Medulla oblongata (tissue), 1 donor: Measurements from ENCODE around the gene CELSR1.
"Not testable (repeated sequence)": the region's sequence is repeated elsewhere in the genome, so short reads cannot be mapped to it uniquely, and the experiment has no call there.

Experiments
- DNase-seq: peaks from one replicate; pipeline ENCODE4 v3.0.0-alpha.2; 2015; ENCODE audit errors: extremely low spot score

The CELSR1 gene

GRCh38 chr22:46533070-46533833, 4.2 kb downstream of the CELSR1 start:
- DNase-seq: no peak

DNA sequence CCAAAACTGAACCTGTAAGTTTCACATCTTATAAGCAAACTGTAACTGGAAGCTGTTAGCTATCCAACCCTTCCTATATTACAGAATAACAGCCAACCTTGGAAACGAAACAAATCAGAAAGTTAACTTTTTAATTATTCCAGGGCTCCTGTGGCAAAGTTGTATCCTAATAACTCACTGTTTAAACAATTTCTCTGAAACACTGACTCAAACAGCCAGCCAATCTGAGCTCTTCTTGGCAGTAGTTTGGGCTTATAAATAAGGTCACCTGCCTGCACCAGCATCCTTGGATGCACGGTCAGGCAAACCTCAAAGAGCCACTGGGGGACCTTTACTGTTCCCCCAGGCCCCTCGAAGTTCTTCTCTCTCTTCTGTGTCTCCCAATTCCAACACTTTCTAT, 5.0 kb downstream of the CELSR1 start:
- DNase-seq: no peak

GRCh38 chr22:46531581-46532175, 5.7 kb downstream of the CELSR1 start:
- DNase-seq: no peak

DNA sequence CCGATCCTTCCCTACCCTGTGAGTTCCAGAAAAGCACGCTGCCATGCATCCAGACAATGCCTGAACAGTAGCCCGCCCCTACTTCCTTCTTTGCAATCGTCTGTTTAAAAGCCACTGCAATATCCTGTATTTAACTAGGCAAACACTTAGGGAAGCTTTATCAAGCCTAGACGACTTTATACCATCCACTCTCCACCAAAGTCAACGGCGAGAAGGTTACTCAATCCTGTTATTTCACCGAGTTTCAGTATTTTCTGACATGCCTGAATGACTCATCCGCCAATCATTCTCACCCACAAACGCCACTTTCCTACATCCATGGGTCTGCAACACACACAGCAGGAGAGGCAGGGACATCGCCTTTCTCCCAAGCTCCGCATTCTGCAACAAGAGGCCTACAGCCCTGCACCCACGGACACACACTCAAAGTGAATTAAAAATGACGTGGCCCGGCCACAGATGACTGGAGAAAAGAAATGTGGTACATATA, 9.3 kb downstream of the CELSR1 start:
- no peak for DNase-seq

- DNase-seq: no peak
These were observed 11.1 kb downstream of the CELSR1 start for GRCh38 chr22:46526244-46526839.

- no peak for DNase-seq
These were observed 11.8 kb downstream of the CELSR1 start for GRCh38 chr22:46525389-46526243.

DNA sequence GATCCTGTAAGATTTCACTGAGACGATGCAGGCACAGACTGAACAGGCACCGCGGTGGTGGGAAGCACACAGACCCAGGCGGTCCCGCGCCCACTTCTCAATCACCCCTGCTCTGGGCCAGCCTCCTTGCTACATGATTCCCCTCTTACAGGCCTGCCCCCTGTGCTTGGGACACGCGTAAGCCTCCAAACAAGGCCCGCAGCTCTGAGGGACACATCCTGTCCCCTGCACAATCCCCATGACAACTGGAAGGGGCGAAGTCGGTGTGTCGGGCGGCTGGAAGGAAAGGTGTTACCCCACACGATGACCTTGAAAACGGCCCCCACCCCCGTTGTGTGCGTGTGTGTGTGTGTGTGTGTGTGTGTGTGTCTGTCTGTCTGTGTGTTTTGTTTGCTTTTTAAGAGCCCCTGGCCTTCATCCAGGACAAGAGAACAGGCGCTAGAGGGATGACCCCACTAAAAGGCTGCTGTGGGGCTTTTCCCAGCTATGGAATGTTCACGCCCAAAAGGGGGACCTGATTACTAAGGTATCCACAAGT, 13.1 kb downstream of the CELSR1 start:
- DNase-seq: no peak

DNA sequence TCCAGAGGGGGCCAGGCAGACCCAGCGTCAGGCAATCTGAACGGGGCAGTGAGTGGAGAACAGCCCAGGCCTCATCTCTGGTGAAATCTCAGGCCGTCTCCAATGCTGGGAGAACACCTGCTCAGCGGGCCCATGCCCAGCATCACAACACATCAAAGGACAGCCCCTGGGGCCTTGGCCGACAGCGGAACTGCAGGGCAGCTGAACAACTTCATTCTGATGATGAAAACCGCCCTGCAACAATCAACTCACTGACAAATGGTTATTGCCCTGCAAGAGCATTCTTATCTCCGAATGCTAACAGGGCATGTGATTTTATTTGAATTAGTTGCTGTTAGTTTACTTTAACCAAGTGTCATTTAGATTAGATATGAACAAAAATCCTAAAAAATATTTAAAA, 14.6 kb downstream of the CELSR1 start:
- DNase-seq: no peak

- DNase-seq: no peak
These were observed 15.4 kb downstream of the CELSR1 start for GRCh38 chr22:46521994-46522393.

DNA sequence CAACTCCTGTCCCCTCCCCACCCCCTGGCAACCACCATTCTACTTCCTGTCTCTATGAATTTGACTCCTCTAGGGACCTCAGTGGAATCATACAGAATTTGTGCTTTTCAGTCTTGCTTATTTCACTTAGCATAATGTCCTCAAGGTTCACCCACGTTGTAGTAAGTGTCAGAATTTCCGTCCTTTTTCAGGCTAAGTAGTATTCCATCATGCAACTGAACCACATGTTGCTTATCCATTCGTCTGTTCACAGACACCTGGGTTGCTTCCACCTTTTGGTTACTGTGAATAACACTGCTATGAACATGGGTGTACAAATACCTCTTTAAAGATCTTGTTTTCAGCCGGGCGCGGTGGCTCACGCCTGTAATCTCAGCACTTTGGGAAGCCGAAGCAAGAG, 16.5 kb downstream of the CELSR1 start:
- DNase-seq: no peak

GRCh38 chr22:46519377-46519776, 18.0 kb downstream of the CELSR1 start:
- no peak for DNase-seq

GRCh38 chr22:46518542-46519325, 18.7 kb downstream of the CELSR1 start:
- no peak for DNase-seq

GRCh38 chr22:46518038-46518437, 19.4 kb downstream of the CELSR1 start:
- DNase-seq: no peak

DNA sequence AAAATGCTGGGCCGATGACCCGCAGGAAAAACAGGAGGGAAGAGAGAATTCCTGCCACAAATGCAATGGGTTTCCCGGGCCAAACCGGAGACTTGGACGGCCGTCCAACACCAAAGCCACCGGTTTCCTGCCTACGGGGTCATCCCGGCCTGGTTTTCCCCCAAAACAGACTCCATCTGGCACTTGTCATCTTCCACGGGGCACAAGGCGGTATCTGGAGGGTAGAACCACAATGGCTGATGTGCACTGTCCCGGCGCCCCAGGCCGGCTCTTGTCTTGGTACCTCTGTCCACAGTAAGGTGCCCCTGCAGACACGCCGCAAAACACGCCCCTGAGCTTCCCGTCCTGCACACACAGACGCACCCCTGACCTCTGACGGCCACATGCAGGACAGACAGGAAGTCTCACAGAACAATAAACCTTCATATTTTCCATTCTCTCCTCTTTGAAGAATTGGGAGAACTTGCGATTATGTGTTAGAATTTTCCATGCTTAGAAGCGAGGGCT, 20.1 kb downstream of the CELSR1 start:
- no peak for DNase-seq

DNA sequence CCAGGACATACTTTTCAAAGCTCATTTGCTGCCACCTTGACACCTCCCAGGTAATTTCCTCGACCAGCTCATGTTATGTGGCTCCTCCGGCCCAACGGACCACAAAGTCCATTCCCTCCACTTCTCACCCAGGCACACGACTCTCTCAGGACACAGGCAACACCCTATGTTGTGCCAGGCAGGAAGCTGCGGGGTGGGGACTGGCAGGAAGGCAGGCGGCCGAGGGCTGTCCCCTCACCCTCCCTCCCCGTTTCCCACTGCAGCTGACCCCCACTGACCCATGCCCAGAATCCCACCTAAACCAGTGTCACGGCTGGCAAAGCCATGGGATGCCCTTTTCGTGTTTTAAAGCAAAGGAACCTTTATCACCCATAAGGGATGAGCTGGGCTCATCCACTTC, 20.8 kb downstream of the CELSR1 start:
- DNase-seq: no peak

GRCh38 chr22:46516112-46516487, 21.3 kb downstream of the CELSR1 start:
- DNase-seq: not testable (repeated sequence)

DNA sequence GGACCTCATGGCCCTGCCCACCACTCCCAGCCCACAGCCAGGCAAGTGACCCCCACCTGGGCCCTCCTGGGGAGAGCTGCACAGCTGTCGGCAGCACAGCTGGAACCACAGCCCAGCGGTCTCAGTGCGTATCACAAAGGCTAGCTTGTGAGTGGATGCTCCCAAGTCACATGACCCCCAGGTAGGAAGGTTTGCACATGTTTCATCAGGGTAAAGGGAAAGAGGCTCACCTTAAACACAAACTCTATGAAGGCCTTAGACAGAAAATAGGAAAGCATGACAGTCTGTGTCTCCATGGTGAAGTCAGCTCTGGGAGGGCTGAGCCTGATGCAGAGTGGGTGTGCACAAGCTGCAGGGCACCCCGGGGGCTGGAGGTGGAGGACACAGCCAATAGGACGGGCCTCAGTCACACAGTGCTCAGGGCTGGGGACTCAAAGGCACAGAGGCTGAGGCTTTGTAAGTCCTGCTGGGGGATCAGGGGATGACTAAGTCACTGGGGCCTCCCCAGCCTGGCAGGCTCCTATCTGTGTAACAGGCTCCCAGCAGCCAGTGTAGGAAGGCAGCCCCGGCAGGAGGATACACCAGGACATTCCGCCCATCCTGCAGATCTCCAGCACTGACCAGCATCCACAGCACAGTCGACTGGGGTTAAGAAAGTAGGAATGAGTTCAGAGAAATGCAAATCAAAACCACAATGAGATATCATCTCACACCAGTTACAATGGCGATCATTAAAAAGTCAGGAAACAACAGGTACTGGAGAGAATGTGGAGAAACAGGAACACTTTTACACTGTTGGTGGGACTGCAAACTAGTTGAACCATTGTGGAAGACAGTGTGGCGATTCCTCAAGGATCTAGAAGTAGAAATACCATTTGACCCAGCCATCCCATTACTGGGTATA, 22.0 kb downstream of the CELSR1 start:
- DNase-seq: no peak

DNA sequence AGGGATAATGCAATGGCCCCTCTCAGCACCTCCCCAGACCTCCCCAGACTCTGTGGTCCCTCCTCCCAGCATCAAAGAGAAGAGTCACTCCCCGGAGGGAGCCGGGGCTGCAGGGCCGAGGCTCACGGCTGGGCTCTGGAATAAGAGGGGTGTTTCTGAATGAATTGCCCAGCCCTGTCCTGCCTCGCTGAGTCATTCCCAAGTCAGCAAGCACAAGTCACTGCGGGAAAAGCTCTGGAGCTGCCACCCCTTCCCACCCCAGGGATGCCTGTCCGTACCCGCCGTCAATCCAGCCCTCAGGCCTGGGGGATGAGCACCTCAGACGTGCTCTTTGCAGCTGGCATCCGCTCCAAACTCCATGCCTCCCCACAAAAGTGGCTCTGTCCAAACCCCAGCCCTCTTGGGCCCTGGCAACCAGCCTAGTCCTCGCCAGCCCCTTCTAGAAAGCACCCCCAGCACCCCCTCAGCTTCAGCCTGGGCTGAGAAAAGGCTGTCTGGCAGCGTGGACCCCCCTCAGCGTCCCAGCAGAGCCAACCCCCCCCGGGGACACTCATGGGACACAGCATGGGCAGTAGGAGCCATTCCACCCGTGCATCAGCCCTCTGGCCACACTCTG, 22.7 kb downstream of the CELSR1 start:
- DNase-seq: no peak

DNA sequence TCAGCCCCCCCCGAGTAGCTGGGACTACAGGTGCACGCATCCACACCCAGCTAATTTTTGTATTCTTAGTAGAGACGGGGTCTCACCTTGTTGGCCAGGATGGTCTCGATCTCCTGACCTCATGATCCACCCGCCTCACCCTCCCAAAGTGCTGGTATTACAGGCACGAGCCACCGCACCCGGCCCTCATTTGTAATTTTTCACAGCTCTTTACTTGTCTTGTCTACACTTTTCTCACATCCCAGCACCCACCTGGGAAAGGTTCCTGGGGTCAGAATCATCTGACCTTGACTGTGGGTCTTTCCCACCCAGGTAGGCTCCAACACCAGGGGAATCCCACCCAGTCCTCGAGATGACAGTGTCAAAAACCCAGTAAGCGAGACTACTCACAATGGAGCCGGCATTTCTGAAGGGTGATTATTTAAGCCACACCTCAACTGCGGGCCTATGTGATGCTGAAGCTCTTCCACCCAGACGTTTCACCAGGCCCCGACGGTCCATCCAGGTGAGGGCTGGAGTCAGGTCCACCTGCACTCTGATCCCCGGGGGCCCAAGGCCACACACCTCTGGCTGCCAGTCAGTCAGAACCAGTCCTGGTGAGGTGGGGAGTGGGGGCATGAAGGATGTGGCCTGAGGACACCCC, 23.4 kb downstream of the CELSR1 start:
- no peak for DNase-seq
